HepG2 (cell line): ENCODE measurements around the gene HYAL2. TPM values are rescaled to one million over a fixed set of nuclear protein-coding genes. Genes with fewer than 3 reads are reported as not detected.

Experiments
- FOXO4 ChIP-seq: sonication (generic); formaldehyde crosslinking; conservative IDR thresholded peaks from 2 replicates; pipeline ENCODE4 v1.8.1; 2023; ENCODE audit warnings: missing genetic modification reagents
- GATA4 ChIP-seq: sonication (generic); IDR thresholded peaks from 2 replicates; pipeline ENCODE4 v1.6.1; 2016; ENCODE audit warnings: antibody characterized with exemption, low read depth, borderline replicate concordance
- GRHL1 ChIP-seq: sonication (generic); formaldehyde crosslinking; conservative IDR thresholded peaks from 2 replicates; pipeline ENCODE4 v1.8.0; 2022; ENCODE audit warnings: missing genetic modification reagents
- ISL2 ChIP-seq: sonication (generic); formaldehyde crosslinking; IDR thresholded peaks from 2 replicates; pipeline ENCODE4 v1.5.0; 2020; ENCODE audit warnings: missing genetic modification reagents
- MTERF4 ChIP-seq: sonication (generic); formaldehyde crosslinking; IDR thresholded peaks from 2 replicates; pipeline ENCODE4 v1.8.0; 2023; ENCODE audit warnings: mild to moderate bottlenecking, missing genetic modification reagents
- NFRKB ChIP-seq: fragments of 450-650 bp; IDR thresholded peaks from 2 replicates; pipeline ENCODE4 v1.6.1; 2017
- RFXANK ChIP-seq: IDR thresholded peaks from 2 replicates; pipeline ENCODE4 v1.6.1; 2016
- SRY ChIP-seq: sonication (generic); formaldehyde crosslinking; IDR thresholded peaks from 2 replicates; pipeline ENCODE4 v1.8.0; 2022; ENCODE audit warnings: mild to moderate bottlenecking, missing genetic modification reagents
- SSRP1 ChIP-seq: IDR thresholded peaks from 2 replicates; pipeline ENCODE4 v1.6.1; 2016; ENCODE audit warnings: control low read depth
- ZNF280B ChIP-seq: sonication (generic); formaldehyde crosslinking; IDR thresholded peaks from 2 replicates; pipeline ENCODE4 v1.5.0; 2020; ENCODE audit warnings: missing genetic modification reagents, mild to moderate bottlenecking, borderline replicate concordance
- ZNF33A ChIP-seq: sonication (generic); formaldehyde crosslinking; IDR thresholded peaks from 2 replicates; pipeline ENCODE4 v1.5.1; 2020; ENCODE audit warnings: missing genetic modification reagents, mild to moderate bottlenecking, moderate library complexity, borderline replicate concordance
- ZNF430 ChIP-seq: sonication (generic); formaldehyde crosslinking; IDR thresholded peaks from 2 replicates; pipeline ENCODE4 v1.9.0; 2021; ENCODE audit warnings: mild to moderate bottlenecking, missing genetic modification reagents
- ZNF446 ChIP-seq: sonication (generic); formaldehyde crosslinking; IDR thresholded peaks from 2 replicates; pipeline ENCODE4 v1.5.0; 2020; ENCODE audit warnings: mild to moderate bottlenecking, missing genetic modification reagents
- ZNF546 ChIP-seq: sonication (generic); formaldehyde crosslinking; conservative IDR thresholded peaks from 2 replicates; pipeline ENCODE4 v1.8.1; 2023; ENCODE audit warnings: mild to moderate bottlenecking, missing genetic modification reagents
- ZNF616 ChIP-seq: sonication (generic); formaldehyde crosslinking; IDR thresholded peaks from 2 replicates; pipeline ENCODE4 v1.5.0; 2020; ENCODE audit warnings: low read depth, mild to moderate bottlenecking, missing genetic modification reagents
- ZNF775 ChIP-seq: sonication (generic); formaldehyde crosslinking; IDR thresholded peaks from 2 replicates; pipeline ENCODE4 v1.4.0; 2020; ENCODE audit warnings: missing genetic modification reagents, mild to moderate bottlenecking, moderate library complexity, borderline replicate concordance
- ZNF816 ChIP-seq: sonication (generic); formaldehyde crosslinking; IDR thresholded peaks from 2 replicates; pipeline ENCODE4 v1.8.0; 2022; ENCODE audit warnings: missing genetic modification reagents, mild to moderate bottlenecking, borderline replicate concordance
- polyA plus RNA-seq, 8 experiments: library from polyadenylated mRNA; depleted of rRNA in 3 of 8; stranded (reverse) in 7 of 8; unstranded in 1 of 8; fragments of >200 nt; fragmentation: Illumina TruSeq in 4 of 8; extraction: Trizol in 4 of 8; gene quantifications; 2 replicates each; pipeline versions ENCODE4 v1.2.1 to v1.2.3, GENCODE V29; 2011 to 2016; ENCODE audit warnings: low read depth in 4 of 8, missing spikeins in 1 of 8, mixed read lengths in 1 of 8; ENCODE audit not compliant: insufficient read depth in 1 of 8
- total RNA-seq, 5 experiments: library from RNA; depleted of rRNA; stranded (reverse); fragments of >200 nt; fragmentation: Illumina TruSeq; extraction: Trizol; gene quantifications; 2 replicates each; pipeline ENCODE4 v1.2.3, GENCODE V29; 2016; ENCODE audit warnings: low read depth in 1 of 5

The HYAL2 gene
- total and polyA plus RNA-seq, 2 of the 13 experiments (the other 11 are each of a cell fraction or from before 2014, with no cell fraction given), result 76.2 to 102 TPM

GRCh38 chr3:50298836-50299637 lies 23.5 kb downstream of the HYAL2 start, which contains the start of the genes HYAL3 and NAA80 (continued):
- TF ChIP-seq SRY (CRISPR knock-in tag), result peak; percentile 71
- no peak for TF ChIP-seq RFXANK (CRISPR knock-in tag)
- peak; percentile 78; the same call in 1 of the 2 replicates for TF ChIP-seq ZNF616 (CRISPR knock-in tag)
- no peak for TF ChIP-seq ZNF33A (CRISPR knock-in tag)
- TF ChIP-seq ZNF546 (CRISPR knock-in tag), result peak; percentile 85; the same call in 1 of the 2 replicates
- TF ChIP-seq ZNF775 (CRISPR knock-in tag), result no peak
- peak; percentile 18 for TF ChIP-seq ISL2 (CRISPR knock-in tag)
- no peak for TF ChIP-seq NFRKB
- TF ChIP-seq GATA4, result peak; percentile 51; the same call in 1 of the 2 replicates
- TF ChIP-seq GRHL1 (CRISPR knock-in tag), result no peak
- TF ChIP-seq MTERF4 (CRISPR knock-in tag), result 0 out of 2 replicates have a peak, but pooled peaks have one; percentile 18
- TF ChIP-seq SSRP1 (CRISPR knock-in tag), result 0 out of 2 replicates have a peak, but pooled peaks have one; percentile 52
- no peak for TF ChIP-seq ZNF816
- TF ChIP-seq ZNF446 (CRISPR knock-in tag), result peak; percentile 63; the same call in 1 of the 2 replicates
- TF ChIP-seq ZNF430, result no peak
- TF ChIP-seq FOXO4 (CRISPR knock-in tag), result no peak
- TF ChIP-seq ZNF280B (CRISPR knock-in tag), result no peak
